B cell (primary cell): ENCODE results near the gene IFNA17. TPM values are rescaled to one million over a fixed set of nuclear protein-coding genes. Genes with fewer than 3 reads are reported as not detected.
"Not testable (repeated sequence)": the region's sequence is repeated elsewhere in the genome, so short reads cannot be mapped to it uniquely, and the experiment has no call there.

Experiments used
- ATAC-seq: fragments of 200-7000 bp; cut with Tn5 transposase; one replicate; pipeline ENCODE4 v1.10.0; 2021; ENCODE audit warnings: low read depth, mild to moderate bottlenecking, moderate number of reproducible peaks, moderate library complexity
- CTCF ChIA-PET: fragments of 350-600 bp; sonication (Branson Sonifier 250); formaldehyde crosslinking; loops from one replicate; lab custom pipeline; 2021; ENCODE audit warnings: antibody characterized with exemption, inconsistent platforms; lab: Charles Lee
- POLR2A ChIA-PET: fragments of 350-600 bp; sonication (Branson Sonifier 250); formaldehyde crosslinking; loops from one replicate; lab custom pipeline; 2021; ENCODE audit warnings: antibody characterized with exemption; lab: Charles Lee
- DNase-seq: peaks from one replicate; pipeline ENCODE4 v3.0.0; 2013
- H2AFZ ChIP-seq: 2 replicates; pipeline ENCODE4 v1.6.1; 2012; ENCODE audit warnings: mild to moderate bottlenecking, low read depth, low read length; ENCODE audit not compliant: insufficient read depth, poor library complexity, severe bottlenecking
- H3K27ac ChIP-seq, 2 donors: 1 replicate in 1 of 2; 2 replicates in 1 of 2; pipeline ENCODE4 v1.5.1; 2012 to 2013; ENCODE audit warnings: low read length in 2 of 2, mild to moderate bottlenecking in 2 of 2, moderate library complexity in 1 of 2
- H3K27me3 ChIP-seq, 4 experiments: fragments of 200-600 bp in 1 of 4; sonication (generic) in 1 of 4; replicated peaks in 1 of 4; 1 replicate in 2 of 4; 2 replicates in 2 of 4; pipeline versions ENCODE4 v1.6.1 to v1.7.0; 2013 to 2016; ENCODE audit warnings: low read length in 3 of 4, mild to moderate bottlenecking in 2 of 4, mixed read lengths in 1 of 4, moderate library complexity in 1 of 4; ENCODE audit not compliant: insufficient read depth in 4 of 4, control insufficient read depth in 3 of 4; ENCODE audit errors: control extremely low read depth in 1 of 4
- H3K36me3 ChIP-seq, 2 experiments: replicated peaks in 1 of 2; 1 replicate in 1 of 2; 2 replicates in 1 of 2; pipeline versions ENCODE4 v1.6.1 to v1.7.1; 2013; ENCODE audit warnings: low read length in 1 of 2; ENCODE audit not compliant: insufficient read depth in 2 of 2, control insufficient read depth in 1 of 2; ENCODE audit errors: control extremely low read depth in 1 of 2, extremely low read depth in 1 of 2
- H3K4me1 ChIP-seq, 2 donors: fragments of 200-600 bp in 1 of 2; sonication (generic) in 1 of 2; 1 replicate in 1 of 2; 2 replicates in 1 of 2; pipeline versions ENCODE4 v1.5.1 to v1.6.1; 2013 to 2017; ENCODE audit warnings: low read length in 2 of 2; ENCODE audit not compliant: control insufficient read depth in 2 of 2, insufficient read depth in 2 of 2
- H3K4me2 ChIP-seq: replicated peaks from 2 replicates; pipeline ENCODE3; 2012; ENCODE audit warnings: mild to moderate bottlenecking, low read depth, low read length; ENCODE audit not compliant: poor library complexity, severe bottlenecking
- H3K4me3 ChIP-seq, 5 experiments: fragments of 200-600 bp in 1 of 5; sonication (generic) in 1 of 5; 1 replicate in 3 of 5; 2 replicates in 2 of 5; pipeline versions ENCODE4 v1.5.1 to v1.7.0; 2011 to 2016; ENCODE audit warnings: low read length in 4 of 5, mild to moderate bottlenecking in 4 of 5, low read depth in 2 of 5, control low read depth in 1 of 5, moderate library complexity in 1 of 5; ENCODE audit not compliant: insufficient read depth in 1 of 5; ENCODE audit errors: control extremely low read depth in 1 of 5, extremely low read depth in 1 of 5
- H3K79me2 ChIP-seq: fragments of 200-600 bp; sonication (generic); one replicate; pipeline ENCODE4 v1.6.0; 2016; ENCODE audit warnings: low read length; ENCODE audit not compliant: control insufficient read depth, insufficient read depth
- H3K9ac ChIP-seq: fragments of 200-600 bp; sonication (generic); 2 replicates; pipeline ENCODE4 v1.6.1; 2017; ENCODE audit warnings: mild to moderate bottlenecking, low read length, moderate library complexity
- H3K9me3 ChIP-seq, 3 donors: one replicate each; pipeline versions ENCODE4 v1.6.1 to v1.7.1; 2013; ENCODE audit warnings: low read length in 2 of 3; ENCODE audit not compliant: control insufficient read depth in 2 of 3, insufficient read depth in 1 of 3; ENCODE audit errors: control extremely low read depth in 1 of 3
- H4K20me1 ChIP-seq: 2 replicates; pipeline ENCODE4 v1.6.0; 2012; ENCODE audit warnings: mild to moderate bottlenecking, low read length; ENCODE audit not compliant: insufficient read depth, control insufficient read depth, poor library complexity, severe bottlenecking
- H3K27ac Mint-ChIP-seq: one replicate; pipeline ENCODE4 v1.8.0; 2021; ENCODE audit warnings: mixed read lengths
- H3K27me3 Mint-ChIP-seq: one replicate; pipeline ENCODE4 v1.8.0; 2021; ENCODE audit warnings: mixed read lengths
- H3K4me1 Mint-ChIP-seq: one replicate; pipeline ENCODE4 v1.8.0; 2021; ENCODE audit warnings: mixed read lengths
- H3K4me3 Mint-ChIP-seq: one replicate; pipeline ENCODE4 v1.8.0; 2021; ENCODE audit warnings: mixed read lengths
- H3K9me3 Mint-ChIP-seq: one replicate; pipeline ENCODE4 v1.8.0; 2022; ENCODE audit warnings: mixed read lengths; ENCODE audit not compliant: insufficient read depth
- EZH2 ChIP-seq: IDR thresholded peaks from 2 replicates; pipeline ENCODE4 v1.6.1; 2012; ENCODE audit warnings: borderline replicate concordance, low read depth, mild to moderate bottlenecking, moderate library complexity, low read length; ENCODE audit not compliant: insufficient read depth, poor library complexity, severe bottlenecking
- WGBS: methylation state at CpG from one replicate; pipeline ENCODE4 v1.1.5; 2013; ENCODE audit warnings: missing lambda C conversion rate; ENCODE audit not compliant: insufficient coverage; 5-methylcytosine and 5-hydroxymethylcytosine counted together
- intact Hi-C: fragments of 100-400 bp; cut with micrococcal nuclease; formaldehyde crosslinking; loops from one replicate; pipeline ENCODE4 v1.10.0; 2022
- polyA plus RNA-seq: library from polyadenylated mRNA; depleted of rRNA; stranded (reverse); fragments of >200 nt; gene quantifications from 2 replicates; pipeline ENCODE4 v1.2.3, GENCODE V29; 2012
- total RNA-seq, 2 donors: library from RNA; stranded (reverse); fragments of 120-200 nt in 1 of 2; gene quantifications; 1 replicate in 1 of 2; 2 replicates in 1 of 2; pipeline versions ENCODE4 v1.2.3 to v1.2.4, GENCODE V29; 2013 to 2022
- TF ChIP-seq, protein P1 (sequence below): fragments of 200-600 bp; IDR thresholded peaks from one replicate; pipeline ENCODE4 v1.8.0; 2022; ENCODE audit warnings: antibody characterized with exemption, mild to moderate bottlenecking

The IFNA17 gene
- total and polyA plus RNA-seq, 2 donors (not counting 1 experiment from before 2014, with no cell fraction given), result not detected

DNA sequence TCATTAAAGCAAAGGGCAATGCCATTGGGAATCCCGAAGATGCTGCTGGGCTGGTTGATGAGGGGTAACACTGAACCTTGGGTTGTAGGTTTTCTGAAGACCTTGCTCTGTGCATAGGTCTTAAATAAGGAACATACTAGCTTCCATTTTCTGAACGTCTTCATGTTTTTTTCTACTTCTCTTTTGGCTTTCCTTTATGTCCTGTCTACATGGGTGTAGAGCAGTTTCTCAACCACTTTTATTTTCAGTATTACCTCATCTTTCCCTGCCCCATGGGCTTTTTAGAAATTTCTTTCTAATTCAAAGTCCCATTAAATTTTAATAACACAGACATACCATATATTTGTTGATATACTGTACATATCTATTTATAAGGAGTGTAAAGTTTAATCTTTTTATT lies 11.9 kb upstream of the IFNA17 start, which contains the start of gene IFNA14:
TSS of gene IFNA14 (minus strand) at position 95 of the 400 bp plus-strand sequence. CDS start at position 25, 70 bp downstream.
- H3K9me3 ChIP-seq, result no peaks in the 10 kb centered on the region
- intact Hi-C loops, result no loop called here

DNA sequence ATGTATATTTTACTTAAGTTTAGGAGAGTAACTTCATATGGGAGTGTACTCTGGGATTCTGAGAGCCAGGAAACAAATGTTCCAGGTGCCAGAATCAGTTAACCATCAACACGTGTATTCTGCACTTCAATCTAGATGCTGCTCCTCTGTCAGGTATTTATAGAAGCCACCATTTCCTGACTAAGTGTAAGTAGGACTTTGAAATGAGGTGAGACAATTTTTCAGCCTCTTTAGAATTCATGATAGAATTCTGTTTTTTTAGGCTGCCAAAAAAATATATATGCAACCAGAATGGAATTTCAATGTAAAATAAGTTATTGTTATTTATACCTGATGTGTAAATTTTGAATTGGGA lies 8.3 kb upstream of the IFNA17 start:
- H3K4me3 Mint-ChIP-seq, H3K9me3 Mint-ChIP-seq, H3K27me3 ChIP-seq, H3K27ac ChIP-seq, H3K4me3 ChIP-seq, H4K20me1 ChIP-seq, H2AFZ ChIP-seq, ATAC-seq, H3K79me2 ChIP-seq, H3K27ac Mint-ChIP-seq, intact Hi-C loops, H3K4me2 ChIP-seq, POLR2A ChIA-PET, H3K4me1 ChIP-seq, H3K36me3 ChIP-seq, H3K4me1 Mint-ChIP-seq, H3K9me3 ChIP-seq, DNase-seq, H3K9ac ChIP-seq: not testable (repeated sequence)
- peaks cover 20% of the 10 kb centered on the region for H3K27me3 Mint-ChIP-seq
- WGBS, result no CpG with 5 or more reads among the region's 1 CpG
- CTCF ChIA-PET, result interaction anchor here (0.8 to 2.1 kb wide), 15 partner anchors 13 to 563 kb away, joined by 3 to 11 read pairs (median 4); no protein-coding TSS in a partner anchor

More for the DNA sequence above, 11.9 kb upstream of the IFNA17 start, which contains the start of gene IFNA14:
- ChIA-PET POLR2A (no interaction called here), CTCF (interaction anchor here (0.9 kb wide), 1 partner anchor 156 kb away, joined by 3 read pairs; no protein-coding TSS in a partner anchor)
- H3K27me3 ChIP-seq, result peaks cover 0 to 5% (median 0%) of the 10 kb centered on the region in 4 experiments
- TF ChIP-seq, protein P1, sequence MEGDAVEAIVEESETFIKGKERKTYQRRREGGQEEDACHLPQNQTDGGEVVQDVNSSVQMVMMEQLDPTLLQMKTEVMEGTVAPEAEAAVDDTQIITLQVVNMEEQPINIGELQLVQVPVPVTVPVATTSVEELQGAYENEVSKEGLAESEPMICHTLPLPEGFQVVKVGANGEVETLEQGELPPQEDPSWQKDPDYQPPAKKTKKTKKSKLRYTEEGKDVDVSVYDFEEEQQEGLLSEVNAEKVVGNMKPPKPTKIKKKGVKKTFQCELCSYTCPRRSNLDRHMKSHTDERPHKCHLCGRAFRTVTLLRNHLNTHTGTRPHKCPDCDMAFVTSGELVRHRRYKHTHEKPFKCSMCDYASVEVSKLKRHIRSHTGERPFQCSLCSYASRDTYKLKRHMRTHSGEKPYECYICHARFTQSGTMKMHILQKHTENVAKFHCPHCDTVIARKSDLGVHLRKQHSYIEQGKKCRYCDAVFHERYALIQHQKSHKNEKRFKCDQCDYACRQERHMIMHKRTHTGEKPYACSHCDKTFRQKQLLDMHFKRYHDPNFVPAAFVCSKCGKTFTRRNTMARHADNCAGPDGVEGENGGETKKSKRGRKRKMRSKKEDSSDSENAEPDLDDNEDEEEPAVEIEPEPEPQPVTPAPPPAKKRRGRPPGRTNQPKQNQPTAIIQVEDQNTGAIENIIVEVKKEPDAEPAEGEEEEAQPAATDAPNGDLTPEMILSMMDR, result no peak
- no peak for TF ChIP-seq EZH2
- H3K79me2 ChIP-seq, result no peaks in the 10 kb centered on the region
- H3K36me3 ChIP-seq, result no peaks in the 10 kb centered on the region
- WGBS, result no CpG with 5 or more reads among the region's 2 CpGs
- no peak within 1 kb of the TSS for H3K27ac Mint-ChIP-seq
- DNase-seq, result no peak
- no peak within 1 kb of the TSS for H3K9ac ChIP-seq
- H2AFZ ChIP-seq, result no peak within 1 kb of the TSS
- H3K4me2 ChIP-seq, result no peak within 1 kb of the TSS
- H3K4me1 ChIP-seq, result no peaks in the 10 kb centered on the region
- H3K4me3 ChIP-seq, result no peak within 1 kb of the TSS
- no peak within 1 kb of the TSS for H3K27ac ChIP-seq
- no peaks in the 10 kb centered on the region for H3K9me3 Mint-ChIP-seq
- peaks cover 6% of the 10 kb centered on the region for H3K4me1 Mint-ChIP-seq
- ATAC-seq, result no peak
- no peak within 1 kb of the TSS for H3K4me3 Mint-ChIP-seq
- peaks cover 31% of the 10 kb centered on the region for H3K27me3 Mint-ChIP-seq
- no peaks in the 10 kb centered on the region for H4K20me1 ChIP-seq
